Measurements from ENCODE around the gene HAUS1.

DNA sequence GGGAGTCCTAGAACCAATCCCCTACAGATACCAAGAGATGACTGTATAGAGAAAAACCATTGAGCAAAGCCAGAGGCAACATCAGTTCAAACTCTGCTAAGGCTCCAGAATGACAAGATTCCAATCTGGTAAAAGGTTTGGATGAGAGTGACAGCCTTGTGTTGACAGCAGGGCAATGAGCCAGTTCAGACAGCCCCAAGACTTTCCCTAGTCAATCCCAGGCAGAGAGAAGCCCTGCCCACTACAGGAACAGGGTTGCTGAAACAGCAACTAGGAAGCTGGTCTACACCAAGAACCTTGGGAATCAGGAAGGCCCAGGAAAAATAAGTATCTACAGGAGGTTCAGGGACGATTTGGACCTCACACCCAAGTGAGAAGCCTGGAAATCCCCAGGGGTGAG, 35.4 kb upstream of the HAUS1 start:
- TF ChIP-seq, protein P1, sequence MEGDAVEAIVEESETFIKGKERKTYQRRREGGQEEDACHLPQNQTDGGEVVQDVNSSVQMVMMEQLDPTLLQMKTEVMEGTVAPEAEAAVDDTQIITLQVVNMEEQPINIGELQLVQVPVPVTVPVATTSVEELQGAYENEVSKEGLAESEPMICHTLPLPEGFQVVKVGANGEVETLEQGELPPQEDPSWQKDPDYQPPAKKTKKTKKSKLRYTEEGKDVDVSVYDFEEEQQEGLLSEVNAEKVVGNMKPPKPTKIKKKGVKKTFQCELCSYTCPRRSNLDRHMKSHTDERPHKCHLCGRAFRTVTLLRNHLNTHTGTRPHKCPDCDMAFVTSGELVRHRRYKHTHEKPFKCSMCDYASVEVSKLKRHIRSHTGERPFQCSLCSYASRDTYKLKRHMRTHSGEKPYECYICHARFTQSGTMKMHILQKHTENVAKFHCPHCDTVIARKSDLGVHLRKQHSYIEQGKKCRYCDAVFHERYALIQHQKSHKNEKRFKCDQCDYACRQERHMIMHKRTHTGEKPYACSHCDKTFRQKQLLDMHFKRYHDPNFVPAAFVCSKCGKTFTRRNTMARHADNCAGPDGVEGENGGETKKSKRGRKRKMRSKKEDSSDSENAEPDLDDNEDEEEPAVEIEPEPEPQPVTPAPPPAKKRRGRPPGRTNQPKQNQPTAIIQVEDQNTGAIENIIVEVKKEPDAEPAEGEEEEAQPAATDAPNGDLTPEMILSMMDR (conservative IDR thresholded peaks at IDR 0.05; ENCODE audit: low read length) = no peak
- no peak for TF ChIP-seq EZH2phosphoT487 (IDR thresholded peaks at IDR 0.05; ENCODE audit: borderline replicate concordance)

Data from Loucy (cell line).